Left lung (tissue), 10 donors: ENCODE data around the gene GAPDHS. TPM values are rescaled to one million over a fixed set of nuclear protein-coding genes. Genes with fewer than 3 reads are reported as not detected.
A peak's percentile ranks its signal among the peaks of the same experiment; 100 is the strongest.

Experiments
- ATAC-seq: fragments of 200-7000 bp; cut with Tn5 transposase; one replicate; pipeline ENCODE4 v1.9.1; 2020; ENCODE audit warnings: moderate library complexity
- DNase-seq, 4 donors: peaks; one replicate each; pipeline ENCODE4 v3.0.0-alpha.2; 2013 to 2020
- H3K27ac ChIP-seq, 2 donors: fragments of 200-600 bp; sonication (generic) in 1 of 2; one replicate each; pipeline versions ENCODE4 v1.5.0 to v1.8.0; 2020 to 2021
- H3K27me3 ChIP-seq, 2 donors: fragments of 200-600 bp; sonication (generic) in 1 of 2; one replicate each; pipeline versions ENCODE4 v1.5.0 to v1.8.0; 2020 to 2021
- H3K36me3 ChIP-seq, 2 donors: fragments of 200-600 bp; sonication (generic) in 1 of 2; one replicate each; pipeline versions ENCODE4 v1.5.0 to v1.8.0; 2020 to 2021
- H3K4me1 ChIP-seq, 2 donors: fragments of 200-600 bp; one replicate each; pipeline ENCODE4 v1.8.0; 2021
- H3K4me3 ChIP-seq, 2 donors: fragments of 200-600 bp; sonication (generic) in 1 of 2; one replicate each; pipeline versions ENCODE4 v1.5.0 to v1.8.0; 2020 to 2021; ENCODE audit warnings: mild to moderate bottlenecking in 1 of 2
- H3K9me3 ChIP-seq, 2 donors: fragments of 200-600 bp; sonication (generic) in 1 of 2; one replicate each; pipeline versions ENCODE4 v1.5.0 to v1.8.0; 2020 to 2021
- intact Hi-C, 2 donors: fragments of 100-400 bp; cut with DNase I; formaldehyde crosslinking; loops; one replicate each; pipeline versions ENCODE4 v1.11.2 to v1.14.2; 2022
- polyA plus RNA-seq, 6 donors: library from polyadenylated mRNA; unstranded; fragments of 120-200 nt; gene quantifications; one replicate each; pipeline ENCODE4 v1.2.1, GENCODE V29; 2013; ENCODE audit not compliant: insufficient read length in 6 of 6
- total RNA-seq, 2 donors: library from RNA; stranded (reverse); fragmentation: NEBNext Ultra II Directional; extraction: Animal tissue kit (Norgen Biotek cat#: 25700); gene quantifications; one replicate each; pipeline ENCODE4 v1.2.1, GENCODE V29; 2021
- TF ChIP-seq, protein P1 (sequence below), 2 donors: fragments of 200-600 bp; sonication (generic) in 1 of 2; IDR thresholded peaks; one replicate each; pipeline versions ENCODE4 v1.5.0 to v1.8.0; 2021; ENCODE audit warnings: antibody characterized with exemption in 2 of 2
- donor health status: DM: no; HTN: yes; CAD: no.
- donor health status: DM: no; HTN: no; CAD: no.

GAPDHS gene
- total and polyA plus RNA-seq, 8 donors: not detected

DNA sequence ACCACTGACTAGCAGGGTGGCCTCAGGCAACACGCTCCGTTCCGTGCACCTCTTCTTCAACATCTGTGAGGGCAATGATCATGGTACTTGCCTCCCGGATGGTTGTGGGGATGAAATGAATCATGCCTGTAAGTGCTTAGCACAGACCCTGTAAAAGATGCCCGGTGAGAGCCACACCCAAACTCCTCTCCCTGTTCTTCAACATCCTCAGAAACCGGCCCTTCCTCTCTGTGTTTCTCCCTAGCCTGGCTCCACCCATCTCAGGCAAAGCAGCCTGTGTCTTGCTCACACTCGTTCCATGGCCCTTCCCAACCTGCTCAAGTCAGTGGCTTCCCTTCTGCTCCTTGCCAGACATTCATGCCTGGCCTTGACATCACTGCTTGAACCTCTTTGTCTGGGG is 14.0 kb upstream of the GAPDHS start:
- no peaks in the 10 kb centered on the region for H3K36me3 ChIP-seq
- DNase-seq (no peak), ATAC-seq (peak; percentile 9)
- no peaks in the 10 kb centered on the region for H3K9me3 ChIP-seq
- no peak overlapping the region for H3K4me3 ChIP-seq
- no peak overlapping the region for H3K27ac ChIP-seq
- H3K27me3 ChIP-seq: peaks cover 0 to 30% of the 10 kb centered on the region in 2 donors
- intact Hi-C loops: no loop called here
- TF ChIP-seq, protein P1, sequence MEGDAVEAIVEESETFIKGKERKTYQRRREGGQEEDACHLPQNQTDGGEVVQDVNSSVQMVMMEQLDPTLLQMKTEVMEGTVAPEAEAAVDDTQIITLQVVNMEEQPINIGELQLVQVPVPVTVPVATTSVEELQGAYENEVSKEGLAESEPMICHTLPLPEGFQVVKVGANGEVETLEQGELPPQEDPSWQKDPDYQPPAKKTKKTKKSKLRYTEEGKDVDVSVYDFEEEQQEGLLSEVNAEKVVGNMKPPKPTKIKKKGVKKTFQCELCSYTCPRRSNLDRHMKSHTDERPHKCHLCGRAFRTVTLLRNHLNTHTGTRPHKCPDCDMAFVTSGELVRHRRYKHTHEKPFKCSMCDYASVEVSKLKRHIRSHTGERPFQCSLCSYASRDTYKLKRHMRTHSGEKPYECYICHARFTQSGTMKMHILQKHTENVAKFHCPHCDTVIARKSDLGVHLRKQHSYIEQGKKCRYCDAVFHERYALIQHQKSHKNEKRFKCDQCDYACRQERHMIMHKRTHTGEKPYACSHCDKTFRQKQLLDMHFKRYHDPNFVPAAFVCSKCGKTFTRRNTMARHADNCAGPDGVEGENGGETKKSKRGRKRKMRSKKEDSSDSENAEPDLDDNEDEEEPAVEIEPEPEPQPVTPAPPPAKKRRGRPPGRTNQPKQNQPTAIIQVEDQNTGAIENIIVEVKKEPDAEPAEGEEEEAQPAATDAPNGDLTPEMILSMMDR (IDR thresholded peaks at IDR 0.05): no peak
- no peaks in the 10 kb centered on the region for H3K4me1 ChIP-seq

DNA sequence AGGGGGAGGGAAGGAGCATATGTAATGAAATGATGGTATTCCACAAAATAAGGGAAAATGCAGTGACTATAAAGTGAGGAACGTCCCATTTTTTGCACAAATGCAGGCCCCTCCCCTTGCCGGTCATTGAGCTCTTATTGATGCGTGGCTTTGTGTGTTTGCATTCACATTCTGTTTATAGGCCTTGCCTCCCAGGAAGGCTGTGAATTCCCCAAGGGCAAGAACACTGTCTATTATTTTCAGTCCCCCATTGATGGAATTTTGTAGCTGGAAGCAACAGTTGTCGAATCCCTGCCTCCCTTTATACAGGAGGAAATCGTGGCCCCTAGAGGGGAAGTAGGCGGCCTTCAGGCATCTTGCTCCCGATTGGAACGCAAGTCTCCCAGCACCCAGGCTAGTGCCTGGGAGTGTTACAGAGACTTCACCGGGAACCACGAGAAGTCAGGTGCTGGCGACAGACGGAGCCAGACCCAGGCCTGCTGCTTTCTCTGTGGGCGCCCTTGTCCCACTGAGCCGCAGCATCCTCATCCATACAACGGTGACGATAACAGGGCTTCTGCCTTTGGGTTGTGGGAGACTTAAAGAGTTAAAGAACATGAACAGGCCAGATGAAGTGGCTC is 12.0 kb upstream of the GAPDHS start:
- no peak overlapping the region for H3K4me3 ChIP-seq
- TF ChIP-seq, protein P1 (IDR thresholded peaks at IDR 0.05): no peak
- H3K4me1 ChIP-seq: no peaks in the 10 kb centered on the region
- intact Hi-C loops: no loop called here
- H3K27ac ChIP-seq: no peak overlapping the region
- no peaks in the 10 kb centered on the region for H3K36me3 ChIP-seq
- ATAC-seq (no peak), DNase-seq (no peak)
- H3K27me3 ChIP-seq: peaks cover 0 to 45% of the 10 kb centered on the region in 2 donors
- no peaks in the 10 kb centered on the region for H3K9me3 ChIP-seq

DNA sequence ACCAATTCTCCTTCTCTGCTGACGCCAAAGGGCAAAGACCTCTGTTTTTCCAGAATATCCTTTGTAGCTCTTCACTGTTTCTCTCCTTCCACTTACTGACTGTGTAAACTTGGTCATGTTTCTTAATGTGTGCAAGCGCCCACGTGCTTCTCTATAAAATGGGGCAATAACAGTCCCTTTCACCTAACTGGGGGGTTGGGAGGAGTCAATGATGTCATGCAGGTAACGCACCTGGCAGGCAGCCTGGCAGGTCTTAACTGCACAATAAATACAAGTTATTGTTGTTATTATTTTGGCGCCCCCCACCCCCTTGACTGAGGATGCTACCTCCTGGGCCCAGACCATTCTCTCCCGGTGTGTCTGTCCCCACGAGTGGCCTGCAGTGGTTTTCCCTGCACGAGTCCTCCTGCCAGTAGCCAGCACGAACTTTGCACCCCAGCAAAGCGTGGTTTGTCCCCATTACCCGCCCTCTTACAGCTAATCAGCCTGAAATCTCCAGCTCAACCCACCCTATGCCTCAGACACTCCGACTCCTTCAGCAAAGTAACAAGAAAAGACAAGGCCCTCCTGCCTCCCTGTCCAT is 10.4 kb upstream of the GAPDHS start:
- Histone ChIP-seq H3K27ac (no peak overlapping the region), H3K9me3 (no peaks in the 10 kb centered on the region), H3K27me3 (peaks cover 0 to 57% of the 10 kb centered on the region in 2 donors), H3K36me3 (no peaks in the 10 kb centered on the region), H3K4me3 (no peak overlapping the region), H3K4me1 (no peaks in the 10 kb centered on the region)
- intact Hi-C loops: no loop called here
- TF ChIP-seq, protein P1 (IDR thresholded peaks at IDR 0.05): no peak
- ATAC-seq (no peak), DNase-seq (no peak)

DNA sequence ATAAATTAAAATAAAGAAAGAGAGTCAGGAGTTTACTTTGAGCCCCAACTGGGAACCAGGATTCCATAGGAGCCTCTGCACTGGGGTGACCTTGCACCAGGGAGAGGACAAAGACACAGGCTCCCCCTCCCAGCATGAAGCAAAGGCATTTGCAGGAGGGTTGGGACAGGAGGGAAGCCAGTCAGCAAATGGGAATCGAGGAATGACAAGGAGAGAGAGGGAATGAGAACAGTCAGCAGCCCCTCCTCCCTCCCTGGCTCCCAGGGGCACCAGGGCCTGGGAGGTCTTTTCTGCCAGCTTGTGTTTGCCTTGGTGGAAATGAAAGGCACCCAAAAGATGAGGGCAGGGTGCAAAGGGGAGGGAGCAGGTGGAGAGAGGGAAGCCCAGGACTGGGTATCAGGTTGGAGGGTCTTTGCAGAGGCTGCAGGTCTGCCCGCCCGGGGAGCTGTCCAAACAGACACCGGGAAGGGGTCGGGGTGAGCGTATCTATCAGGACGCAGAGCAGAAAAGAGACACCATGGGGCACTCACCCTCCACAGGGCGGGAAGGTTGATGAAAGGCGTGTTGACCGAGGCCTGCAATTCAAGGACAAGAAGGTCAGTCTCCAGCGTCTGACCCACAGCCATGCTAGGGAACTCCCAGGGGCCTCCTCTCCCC is 8.9 kb upstream of the GAPDHS start:
- no peaks in the 10 kb centered on the region for H3K36me3 ChIP-seq
- intact Hi-C loops: no loop called here
- H3K9me3 ChIP-seq: no peaks in the 10 kb centered on the region
- H3K4me3 ChIP-seq: no peak overlapping the region
- DNase-seq: no peak
- H3K4me1 ChIP-seq: no peaks in the 10 kb centered on the region
- H3K27ac ChIP-seq: no peak overlapping the region
- TF ChIP-seq, protein P1 (IDR thresholded peaks at IDR 0.05): no peak
- no peak for ATAC-seq
- H3K27me3 ChIP-seq: peaks cover 0 to 62% of the 10 kb centered on the region in 2 donors

DNA sequence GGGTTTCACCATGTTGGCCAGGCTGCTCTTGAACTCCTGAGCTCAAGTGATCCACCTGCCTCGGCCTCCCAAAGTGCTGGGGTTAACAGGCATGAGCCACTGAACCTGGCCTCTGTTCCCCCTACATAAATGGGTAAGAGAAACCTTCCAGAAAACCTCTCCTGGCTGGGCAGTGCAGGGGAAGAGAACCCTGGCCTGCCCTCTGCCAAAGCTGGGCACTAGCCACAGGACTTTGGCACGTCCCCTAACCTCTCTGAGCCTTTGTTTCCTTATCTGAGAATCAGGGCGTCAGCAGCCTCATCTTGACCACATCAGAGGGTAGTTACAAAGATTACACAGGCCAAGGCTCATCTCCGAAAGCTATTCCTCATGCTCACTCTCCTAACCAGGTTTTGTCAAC is 7.4 kb upstream of the GAPDHS start:
- ATAC-seq: no peak
- H3K36me3 ChIP-seq: no peaks in the 10 kb centered on the region
- H3K27me3 ChIP-seq: peaks cover 0 to 78% of the 10 kb centered on the region in 2 donors
- TF ChIP-seq, protein P1 (IDR thresholded peaks at IDR 0.05): no peak
- H3K4me1 ChIP-seq: no peaks in the 10 kb centered on the region
- no peak for DNase-seq
- no peak overlapping the region for H3K27ac ChIP-seq
- no peaks in the 10 kb centered on the region for H3K9me3 ChIP-seq
- intact Hi-C loops: no loop called here
- no peak overlapping the region for H3K4me3 ChIP-seq
